GM12864 (cell line): ENCODE data around the gene CEACAM19.

ENCODE experiments used
- DNase-seq: peaks from one replicate; pipeline ENCODE4 v3.0.0-alpha.2; 2011; ENCODE audit warnings: low read depth
- H3K4me3 ChIP-seq: 2 replicates; pipeline ENCODE4 v1.5.1; 2011; ENCODE audit warnings: mild to moderate bottlenecking, low read depth, low read length, control low read depth
- TF ChIP-seq, protein P1 (sequence below): IDR thresholded peaks from 2 replicates; pipeline ENCODE4 v1.5.1; 2011; ENCODE audit warnings: low read depth, mild to moderate bottlenecking, moderate library complexity, low read length, control low read depth, inconsistent platforms; ENCODE audit errors: missing control alignments

CEACAM19 gene

DNA sequence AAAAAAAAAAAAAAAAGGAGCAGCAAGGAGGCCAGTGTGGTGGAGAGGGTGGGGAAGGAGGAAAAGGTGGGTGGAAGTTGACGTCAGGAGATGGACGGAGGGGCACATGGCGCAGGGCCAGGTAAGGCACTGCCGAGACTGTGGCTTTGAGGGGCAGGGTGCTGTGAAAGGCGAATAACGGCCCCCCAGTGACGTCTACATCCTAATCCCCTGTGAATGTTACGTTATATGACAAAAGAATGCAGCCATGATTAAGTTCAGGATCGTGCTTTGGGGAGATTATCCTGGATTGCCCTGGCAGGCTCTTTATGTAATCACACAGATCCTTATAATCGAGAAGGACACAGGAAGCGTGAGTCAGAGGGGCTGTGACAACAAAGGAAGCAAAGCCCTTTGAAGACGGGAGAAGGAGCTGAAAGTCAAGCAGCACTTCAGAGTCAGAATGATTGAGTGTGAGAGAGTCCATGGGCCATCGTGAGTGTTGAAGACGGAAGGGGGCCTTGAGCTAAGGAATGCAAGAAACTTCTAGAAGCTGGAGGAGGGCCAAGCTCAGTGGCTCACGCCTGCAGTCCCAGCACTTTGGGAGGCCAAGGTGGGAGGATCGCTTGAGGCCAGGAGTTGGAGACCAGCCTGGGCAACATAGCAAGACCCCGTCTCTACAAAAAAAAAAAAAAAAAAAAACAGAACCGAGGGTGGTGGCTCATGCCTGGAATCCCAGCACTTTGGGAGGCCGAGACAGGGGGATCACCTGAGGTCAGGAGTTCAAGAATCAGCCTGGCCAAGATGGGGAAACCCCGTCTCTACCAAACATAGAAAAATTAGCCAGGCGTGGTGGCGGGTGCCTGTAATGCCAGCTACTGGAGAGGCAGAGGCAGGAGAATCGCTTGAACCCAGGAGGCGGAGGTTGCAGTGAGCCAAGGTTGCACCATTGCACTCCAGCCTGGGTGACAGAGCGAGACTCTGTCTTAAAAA lies 13.9 kb downstream of the CEACAM19 start:
- H3K4me3 ChIP-seq, result no peak overlapping the region
- TF ChIP-seq, protein P1, sequence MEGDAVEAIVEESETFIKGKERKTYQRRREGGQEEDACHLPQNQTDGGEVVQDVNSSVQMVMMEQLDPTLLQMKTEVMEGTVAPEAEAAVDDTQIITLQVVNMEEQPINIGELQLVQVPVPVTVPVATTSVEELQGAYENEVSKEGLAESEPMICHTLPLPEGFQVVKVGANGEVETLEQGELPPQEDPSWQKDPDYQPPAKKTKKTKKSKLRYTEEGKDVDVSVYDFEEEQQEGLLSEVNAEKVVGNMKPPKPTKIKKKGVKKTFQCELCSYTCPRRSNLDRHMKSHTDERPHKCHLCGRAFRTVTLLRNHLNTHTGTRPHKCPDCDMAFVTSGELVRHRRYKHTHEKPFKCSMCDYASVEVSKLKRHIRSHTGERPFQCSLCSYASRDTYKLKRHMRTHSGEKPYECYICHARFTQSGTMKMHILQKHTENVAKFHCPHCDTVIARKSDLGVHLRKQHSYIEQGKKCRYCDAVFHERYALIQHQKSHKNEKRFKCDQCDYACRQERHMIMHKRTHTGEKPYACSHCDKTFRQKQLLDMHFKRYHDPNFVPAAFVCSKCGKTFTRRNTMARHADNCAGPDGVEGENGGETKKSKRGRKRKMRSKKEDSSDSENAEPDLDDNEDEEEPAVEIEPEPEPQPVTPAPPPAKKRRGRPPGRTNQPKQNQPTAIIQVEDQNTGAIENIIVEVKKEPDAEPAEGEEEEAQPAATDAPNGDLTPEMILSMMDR, result no peak
- DNase-seq, result no peak

DNA sequence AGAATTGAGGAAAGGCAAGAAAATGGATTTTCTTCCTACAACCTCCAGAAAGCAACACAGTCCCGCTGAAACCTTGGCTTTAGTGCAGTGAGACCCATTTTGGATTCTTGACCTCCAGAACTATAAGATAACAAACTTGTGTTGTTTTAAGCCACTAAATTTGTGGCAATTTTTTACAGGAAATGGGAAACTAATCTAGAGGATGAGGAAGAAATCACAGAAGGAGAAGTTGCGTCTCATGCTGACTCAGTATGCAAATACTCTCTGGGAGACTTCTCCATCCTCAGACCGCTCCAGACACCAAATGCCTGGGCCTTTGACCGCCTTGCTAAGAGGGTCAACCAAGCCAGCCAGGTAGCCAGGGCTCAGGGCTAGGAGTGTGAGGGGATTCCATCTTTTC lies 14.6 kb downstream of the CEACAM19 start:
- no peak for DNase-seq
- no peak overlapping the region for H3K4me3 ChIP-seq
- TF ChIP-seq, protein P1, result no peak

DNA sequence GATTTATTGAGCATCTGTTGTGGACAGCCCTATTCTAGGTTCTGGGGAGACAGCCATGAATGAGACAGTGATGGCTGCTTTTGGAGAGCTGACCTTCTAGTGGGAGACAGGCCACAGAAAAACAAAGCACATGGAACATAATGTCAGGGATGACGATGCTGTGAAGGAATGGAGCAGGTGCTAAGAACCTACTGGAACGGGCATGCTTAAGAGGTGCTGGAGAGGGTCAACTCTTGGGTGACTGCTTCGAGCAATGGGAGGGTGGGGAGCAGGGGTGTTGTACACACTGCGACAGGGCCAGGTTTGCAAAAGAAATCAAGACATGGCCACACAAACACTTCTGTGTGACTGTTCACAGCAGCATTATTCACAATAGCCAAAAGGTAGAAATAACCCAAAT lies 15.6 kb downstream of the CEACAM19 start:
- DNase-seq, result no peak
- H3K4me3 ChIP-seq, result no peak overlapping the region
- TF ChIP-seq, protein P1, result no peak

DNA sequence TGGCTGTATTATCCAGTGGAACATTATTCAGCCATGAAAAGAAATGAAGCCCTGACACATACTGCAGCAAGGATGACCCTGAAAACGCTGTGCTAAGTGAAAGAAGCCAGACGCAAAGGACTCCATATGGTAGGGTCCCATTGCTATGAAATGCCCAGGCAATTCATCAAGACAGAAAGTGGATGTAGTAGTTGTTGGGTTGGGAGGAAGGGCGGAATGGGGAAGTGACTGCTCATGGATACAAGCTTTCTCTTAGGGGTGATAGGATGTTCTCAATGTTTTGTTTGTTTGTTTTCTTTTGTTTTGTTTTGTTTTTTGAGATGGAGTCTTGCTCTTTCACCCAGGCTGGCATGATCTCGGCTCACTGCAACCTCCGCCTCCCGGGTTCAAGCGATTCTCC lies 16.6 kb downstream of the CEACAM19 start:
- DNase-seq, result no peak
- TF ChIP-seq, protein P1, result no peak
- H3K4me3 ChIP-seq, result no peak overlapping the region

DNA sequence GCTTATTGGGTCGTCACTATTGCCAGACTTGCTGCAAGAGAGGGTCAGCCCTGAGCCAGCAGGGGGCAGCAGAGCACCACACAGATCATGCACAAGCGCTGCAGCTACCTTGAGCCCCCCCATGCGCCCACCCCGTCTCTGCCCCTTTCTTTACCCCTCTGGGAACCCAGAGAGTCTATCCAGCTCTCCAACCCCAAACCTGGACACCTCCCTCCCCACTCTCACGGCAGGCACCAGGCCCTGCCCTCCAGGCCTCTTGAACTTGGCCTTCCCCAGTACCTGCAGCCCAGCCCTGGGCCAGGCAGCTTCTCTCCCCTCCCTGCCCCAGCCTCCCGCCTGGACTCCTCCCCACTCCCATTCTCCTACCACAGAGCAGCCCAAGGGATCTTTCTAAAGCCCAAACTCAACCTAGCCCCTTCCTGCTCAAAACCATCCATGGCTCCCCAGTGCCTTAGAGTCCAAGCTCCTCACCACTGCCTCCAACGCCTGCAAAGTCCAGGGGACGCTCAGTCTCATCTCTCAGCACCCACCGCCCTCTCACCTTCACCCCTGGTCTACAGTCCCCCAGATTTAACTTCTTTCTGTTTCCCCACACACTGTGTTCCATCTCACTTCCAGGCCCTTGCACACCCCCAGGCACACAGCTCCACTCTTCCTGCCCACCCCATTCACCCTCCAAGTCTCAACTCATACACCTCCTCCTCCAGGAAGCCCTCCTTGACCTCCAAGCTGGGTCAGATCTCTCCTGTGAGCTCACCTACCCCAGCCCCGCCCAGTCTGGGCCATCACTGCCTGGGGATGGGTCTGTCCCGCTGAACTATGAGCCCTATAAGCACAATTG lies 18.2 kb downstream of the CEACAM19 start:
- TF ChIP-seq, protein P1, result peak; percentile 97
- H3K4me3 ChIP-seq, result no peak overlapping the region
- DNase-seq, result peak; percentile 30

DNA sequence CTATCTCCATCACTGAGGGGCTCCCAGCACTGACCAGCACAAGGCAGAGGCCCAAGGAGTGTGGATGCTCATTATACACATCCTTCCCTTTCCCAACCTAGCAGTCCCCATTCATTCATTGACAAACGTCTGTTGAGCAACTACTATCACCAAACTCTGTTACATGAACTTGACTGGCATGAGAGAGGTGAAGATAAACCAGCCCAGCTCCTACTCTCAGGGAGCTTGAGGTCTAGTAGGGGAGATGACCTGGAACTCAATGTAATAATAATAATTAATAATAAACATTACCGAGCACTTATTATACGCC lies 18.8 kb downstream of the CEACAM19 start:
- TF ChIP-seq, protein P1, result no peak
- DNase-seq, result no peak
- H3K4me3 ChIP-seq, result no peak overlapping the region
